T-helper 2 cell treated with Interferon-gamma antibody and Interleukin-4, amounts not matched to agents 100 ng/mL and 5 ng/mL, for 36 hours (primary cell): ENCODE data around the gene LTBP2. TPM values are rescaled to one million over a fixed set of nuclear protein-coding genes. Genes with fewer than 3 reads are reported as not detected.

ENCODE experiments used
- intact Hi-C: fragments of 100-400 bp; cut with micrococcal nuclease; formaldehyde crosslinking; loops from one replicate; pipeline ENCODE4 v1.15.1; 2023
- total RNA-seq: library from RNA; stranded (reverse); gene quantifications from 2 replicates; pipeline ENCODE4 v1.2.3, GENCODE V29; 2022

The LTBP2 gene
- total RNA-seq, 1 donor from 2014 or later, result 0.16 TPM

DNA sequence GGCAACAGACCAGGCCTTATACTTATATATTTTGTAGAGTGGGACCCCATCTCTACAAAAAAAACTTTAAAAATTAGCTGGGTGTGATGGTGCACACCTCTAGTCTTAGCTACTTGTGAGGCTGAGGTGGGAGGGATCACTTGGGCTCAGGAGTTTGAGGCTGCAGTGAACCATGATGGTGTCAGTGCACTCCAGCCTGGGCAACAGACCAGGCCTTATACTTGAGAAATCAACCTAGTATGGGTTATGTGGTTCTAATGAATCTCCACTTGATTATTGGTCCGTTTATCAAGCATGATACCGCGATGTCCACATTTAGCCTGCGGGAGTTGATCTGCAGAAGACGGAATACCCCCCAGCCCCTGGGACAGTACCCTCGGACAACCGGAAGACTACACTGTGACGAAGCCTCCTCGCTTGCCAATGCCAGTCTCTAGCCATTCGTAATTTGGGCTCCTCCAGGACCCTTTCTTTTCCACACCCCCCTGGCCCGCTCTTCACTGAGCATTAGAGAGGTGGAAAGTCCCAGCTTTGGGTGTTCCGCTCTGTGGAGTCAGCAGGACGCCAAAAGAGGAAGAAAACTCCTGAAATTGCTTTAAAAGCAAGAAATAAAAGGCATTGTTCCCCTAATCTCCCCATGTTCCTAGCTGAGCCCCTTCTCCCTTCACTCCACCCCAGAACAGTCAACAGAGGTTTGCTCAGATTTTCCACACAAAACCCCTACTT is 19.4 kb downstream of the LTBP2 start:
- intact Hi-C loops, result no loop called here

DNA sequence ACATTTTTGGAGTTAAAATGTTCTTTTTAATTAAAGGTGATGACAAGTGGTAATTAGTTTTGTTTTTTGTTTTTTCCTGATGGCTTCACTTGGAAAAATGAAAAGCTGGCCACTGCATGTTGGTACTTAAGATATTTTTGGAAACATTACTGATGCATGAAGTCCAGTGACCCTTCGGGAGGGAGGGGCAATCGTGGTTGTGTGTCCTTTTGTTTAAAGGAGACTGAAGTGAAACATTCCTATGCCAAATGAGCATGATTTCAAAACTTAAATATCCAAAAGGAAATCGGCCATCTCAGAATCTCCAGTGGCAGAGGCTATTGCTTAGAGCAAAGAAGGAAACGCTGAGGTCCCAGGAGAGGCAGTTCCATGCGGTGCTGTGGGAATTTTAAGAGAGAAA is 20.1 kb downstream of the LTBP2 start:
- intact Hi-C loops, result no loop called here

DNA sequence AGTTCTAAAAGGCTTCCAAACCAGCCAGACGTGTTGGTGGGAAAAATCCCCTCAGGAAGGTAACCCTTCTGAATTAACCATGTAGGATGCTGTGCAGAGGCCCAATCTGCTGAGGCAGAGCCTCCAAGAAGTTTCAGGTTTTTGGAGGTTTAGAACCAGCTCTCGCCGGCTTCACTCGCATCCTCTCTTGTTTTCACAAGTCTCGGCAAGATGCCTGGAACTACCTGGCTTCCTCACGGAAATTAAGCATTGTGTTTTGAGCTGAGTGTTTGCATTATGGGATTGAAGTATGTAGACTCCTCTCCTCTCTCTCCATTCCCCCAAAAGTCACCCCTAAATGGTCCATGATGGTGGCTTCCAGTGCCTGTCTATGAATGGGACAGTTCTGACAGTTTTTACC is 20.6 kb downstream of the LTBP2 start:
- intact Hi-C loops, result no loop called here

DNA sequence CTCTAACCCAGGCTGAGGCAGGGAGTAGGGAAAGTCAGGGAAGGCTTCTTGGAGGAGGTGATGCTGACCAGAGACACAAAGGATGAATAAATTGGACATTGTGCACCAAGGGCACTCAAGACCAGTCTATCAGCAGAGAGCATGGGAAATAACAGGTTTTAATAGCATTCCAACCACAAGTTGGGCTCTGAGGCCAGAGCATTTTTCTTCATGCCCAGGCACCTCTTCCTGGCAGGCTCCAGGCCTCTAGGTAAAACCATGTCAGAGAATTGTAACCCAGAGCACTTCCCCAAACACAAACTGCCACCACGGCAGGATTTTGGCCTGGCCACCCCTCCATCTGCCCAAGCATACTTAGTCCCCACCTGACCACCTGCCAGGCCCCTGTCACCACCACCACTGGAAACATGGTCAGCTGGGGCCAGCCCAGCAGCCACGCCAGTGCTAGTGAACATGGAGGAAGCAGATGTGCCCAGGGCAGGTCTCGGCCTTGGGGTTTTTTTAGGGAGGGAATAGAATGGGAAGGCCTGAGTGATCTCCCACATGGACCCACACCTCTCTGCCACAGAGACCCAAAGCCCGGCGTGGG is 22.7 kb downstream of the LTBP2 start:
- intact Hi-C loops, result no loop called here

DNA sequence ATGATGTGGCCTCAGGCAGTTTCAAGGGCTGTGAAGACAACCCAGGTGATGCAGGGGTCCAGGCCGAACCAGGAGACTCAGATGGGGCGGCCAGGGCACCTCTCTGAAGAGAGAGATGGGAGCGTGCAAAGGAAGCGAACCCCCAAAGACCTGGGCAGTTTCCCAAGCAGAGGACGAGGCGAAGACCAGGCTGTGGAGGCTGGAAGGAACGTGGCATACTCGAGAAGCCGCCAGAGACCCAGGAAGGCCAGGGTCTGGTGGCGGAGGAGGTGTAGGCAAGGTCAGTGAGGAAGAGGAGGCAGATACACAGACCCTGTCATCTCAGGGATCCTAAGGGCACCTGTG is 24.7 kb downstream of the LTBP2 start:
- intact Hi-C loops, result no loop called here

DNA sequence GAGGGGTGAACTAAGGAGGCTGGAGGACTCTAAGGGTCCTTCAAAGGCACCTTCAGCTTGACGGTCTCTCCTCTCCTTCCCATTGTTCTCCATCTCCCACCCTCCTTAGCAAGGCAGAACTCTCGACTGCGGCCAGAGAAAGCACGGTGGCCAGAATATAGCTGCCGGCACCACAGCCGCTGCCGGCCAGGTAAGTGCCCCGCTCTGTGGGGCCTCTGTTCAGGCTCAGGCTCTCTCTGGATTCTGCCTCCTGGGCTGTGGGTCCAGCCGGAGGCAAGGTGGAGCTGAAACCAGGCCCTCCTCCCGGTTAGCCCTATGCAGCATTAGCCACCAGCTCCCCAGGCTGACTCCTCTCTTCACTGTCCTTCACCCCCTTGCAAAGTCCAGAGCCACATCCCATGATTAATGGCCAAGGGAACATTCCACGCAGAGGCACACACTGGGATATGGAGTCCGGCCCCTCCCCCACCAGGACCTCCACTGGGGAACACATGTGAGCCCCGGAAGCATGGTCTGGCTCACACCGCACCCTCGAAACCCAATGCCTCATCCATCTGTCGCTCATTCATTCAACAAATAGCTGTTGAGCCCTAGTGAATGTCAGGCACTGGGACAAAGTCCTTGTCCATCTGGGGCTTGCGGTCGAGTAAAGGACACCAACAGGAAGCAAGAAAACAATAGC is 25.2 kb downstream of the LTBP2 start:
- intact Hi-C loops, result no loop called here

DNA sequence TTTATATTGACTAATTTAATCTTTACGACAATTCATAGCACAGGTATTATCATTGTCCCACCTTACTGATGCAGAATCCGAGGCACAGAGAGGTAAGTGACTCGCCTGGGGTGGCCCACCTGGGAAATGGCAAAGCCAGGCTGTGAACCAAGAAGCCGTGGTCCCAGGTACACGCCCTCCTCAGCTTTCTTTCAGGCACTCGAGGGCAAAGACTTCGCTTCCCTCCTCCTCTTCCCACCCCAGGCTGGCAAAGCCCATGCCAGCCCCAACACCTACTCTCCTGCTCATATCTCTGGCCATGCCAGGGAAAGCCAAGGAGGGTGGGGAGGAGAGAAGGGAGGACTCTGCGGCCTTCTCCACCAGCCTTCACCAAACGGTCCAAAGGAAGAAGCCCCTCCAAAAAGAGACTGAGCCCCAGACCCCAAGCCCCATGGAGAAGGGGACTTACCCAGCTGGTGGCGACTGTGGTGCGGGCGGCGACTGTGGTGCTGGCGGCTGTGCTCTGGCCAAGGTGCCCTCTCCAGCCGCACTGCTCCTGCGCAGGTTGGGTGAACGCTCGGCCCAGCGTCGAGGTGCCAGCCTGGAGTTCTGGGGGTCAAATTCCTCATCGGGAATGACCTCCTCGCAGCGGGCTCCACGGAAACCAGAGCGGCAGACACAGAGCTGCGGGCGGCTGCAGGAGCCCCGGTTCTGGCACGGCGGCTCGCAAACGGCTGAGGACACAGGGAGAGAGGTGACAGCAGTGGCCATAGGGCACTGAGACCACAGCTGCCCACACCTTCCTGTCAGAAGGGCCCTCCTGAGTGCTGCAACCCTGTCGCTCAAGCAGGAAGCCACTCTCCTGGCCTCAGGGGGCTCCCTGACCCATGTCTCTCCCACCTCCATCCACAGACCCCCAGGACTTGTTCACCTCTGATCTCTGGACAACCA is 26.4 kb downstream of the LTBP2 start:
- intact Hi-C loops, result no loop called here

DNA sequence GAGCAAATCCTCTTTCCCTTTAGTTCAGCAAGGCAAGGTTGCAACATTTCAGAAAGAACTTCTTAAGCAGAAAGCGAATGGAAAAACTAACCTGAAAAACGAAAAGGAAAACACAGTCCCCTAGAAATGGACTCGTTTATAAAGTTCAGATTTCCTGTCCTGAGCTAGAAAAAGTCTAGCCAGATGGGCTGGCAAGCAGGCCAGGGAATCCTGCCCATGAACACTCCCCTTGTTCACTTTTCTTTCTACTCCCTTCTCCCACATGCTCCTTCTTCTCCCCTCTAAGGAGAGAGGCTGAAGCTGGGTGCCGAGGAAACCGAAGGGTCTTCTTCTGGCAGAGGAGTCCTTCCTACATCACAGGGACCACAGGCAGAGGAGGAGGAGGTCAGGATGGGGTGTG is 27.1 kb downstream of the LTBP2 start:
- intact Hi-C loops, result no loop called here

DNA sequence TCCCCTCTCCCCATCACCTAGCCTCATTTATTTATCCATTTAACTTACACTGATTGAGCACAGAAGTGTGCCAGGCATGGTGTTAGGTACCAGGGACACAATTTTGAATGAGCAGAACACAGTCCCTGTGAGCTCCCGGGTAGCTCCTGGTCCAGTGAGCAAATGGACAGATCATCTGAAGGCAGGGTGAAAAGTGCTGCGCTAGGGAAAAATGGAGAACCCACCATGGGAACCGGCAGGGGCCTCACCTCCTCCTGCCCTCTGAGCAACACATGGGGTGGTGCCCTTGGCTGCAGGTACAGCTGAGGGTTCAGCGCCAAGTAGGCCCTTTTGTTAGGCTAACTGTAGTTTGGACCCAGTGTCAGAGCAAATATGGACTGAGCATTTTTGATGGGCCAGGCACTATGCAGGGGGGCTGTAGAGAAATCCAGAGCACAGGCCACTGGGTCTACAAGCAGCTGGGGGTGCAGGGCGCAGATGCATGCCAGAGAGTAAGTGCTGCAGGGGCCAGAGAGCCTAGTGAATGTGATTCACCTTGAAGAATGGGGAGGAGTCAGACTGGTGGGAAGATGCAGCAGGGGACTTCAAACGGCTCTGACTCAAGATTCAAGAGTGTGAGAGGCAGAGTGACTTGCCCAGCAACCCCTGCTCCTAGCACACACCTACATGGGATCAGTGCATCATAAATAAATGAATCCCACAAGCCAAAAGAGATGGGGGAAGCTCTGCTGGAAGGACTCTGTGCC is 28.2 kb downstream of the LTBP2 start:
- intact Hi-C loops, result no loop called here

DNA sequence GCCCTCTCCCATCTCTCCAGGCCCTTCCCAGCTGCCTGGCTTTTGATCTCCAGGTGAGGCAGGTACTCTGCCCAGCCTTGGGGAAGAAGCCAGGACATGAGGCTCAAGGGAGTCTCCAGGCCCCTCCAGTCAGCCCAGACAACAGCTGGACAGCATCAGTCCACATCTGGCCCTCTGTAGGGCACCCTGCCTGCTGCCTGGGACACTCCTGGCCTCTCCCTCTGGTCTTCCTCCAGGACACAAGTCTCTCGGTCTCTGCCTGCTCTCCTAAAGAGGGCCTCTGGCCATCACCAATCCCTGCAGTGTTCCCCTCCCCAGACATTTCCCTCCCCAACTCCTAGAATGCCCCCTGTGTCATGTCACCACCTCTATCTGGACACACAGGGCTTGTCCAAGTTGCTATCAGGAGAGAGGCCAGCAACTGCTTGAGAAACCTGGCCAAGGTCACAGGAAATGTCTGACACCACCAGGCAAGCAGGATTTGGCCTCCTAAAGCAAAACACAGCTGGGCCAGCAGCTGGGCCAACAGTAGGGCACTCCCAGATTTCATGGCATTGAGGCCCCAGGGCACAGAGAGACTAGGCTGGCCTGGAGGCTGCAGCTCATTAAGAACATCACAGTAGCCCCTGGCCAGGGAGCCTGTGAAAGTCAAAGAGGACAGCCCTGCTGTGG is 29.0 kb downstream of the LTBP2 start:
- intact Hi-C loops, result no loop called here

DNA sequence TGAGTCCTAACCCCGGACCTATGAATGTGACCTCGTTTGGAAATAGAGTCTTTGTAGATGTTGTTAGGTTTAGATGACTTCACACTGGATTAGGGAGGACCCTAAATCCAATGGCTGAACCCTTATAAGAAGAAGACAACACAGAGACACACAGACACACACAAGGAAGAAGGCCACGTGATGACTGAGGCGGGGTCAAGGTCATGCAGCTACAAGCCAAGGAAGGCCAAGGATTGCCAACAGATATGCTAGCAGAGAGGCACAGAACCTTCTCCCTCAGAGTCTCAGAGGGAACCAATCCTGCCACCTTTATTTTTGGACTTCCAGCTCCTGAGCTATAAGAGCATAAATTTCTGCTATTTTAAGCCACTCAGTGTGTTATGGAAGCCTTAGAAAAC is 31.8 kb downstream of the LTBP2 start:
- intact Hi-C loops, result no loop called here

DNA sequence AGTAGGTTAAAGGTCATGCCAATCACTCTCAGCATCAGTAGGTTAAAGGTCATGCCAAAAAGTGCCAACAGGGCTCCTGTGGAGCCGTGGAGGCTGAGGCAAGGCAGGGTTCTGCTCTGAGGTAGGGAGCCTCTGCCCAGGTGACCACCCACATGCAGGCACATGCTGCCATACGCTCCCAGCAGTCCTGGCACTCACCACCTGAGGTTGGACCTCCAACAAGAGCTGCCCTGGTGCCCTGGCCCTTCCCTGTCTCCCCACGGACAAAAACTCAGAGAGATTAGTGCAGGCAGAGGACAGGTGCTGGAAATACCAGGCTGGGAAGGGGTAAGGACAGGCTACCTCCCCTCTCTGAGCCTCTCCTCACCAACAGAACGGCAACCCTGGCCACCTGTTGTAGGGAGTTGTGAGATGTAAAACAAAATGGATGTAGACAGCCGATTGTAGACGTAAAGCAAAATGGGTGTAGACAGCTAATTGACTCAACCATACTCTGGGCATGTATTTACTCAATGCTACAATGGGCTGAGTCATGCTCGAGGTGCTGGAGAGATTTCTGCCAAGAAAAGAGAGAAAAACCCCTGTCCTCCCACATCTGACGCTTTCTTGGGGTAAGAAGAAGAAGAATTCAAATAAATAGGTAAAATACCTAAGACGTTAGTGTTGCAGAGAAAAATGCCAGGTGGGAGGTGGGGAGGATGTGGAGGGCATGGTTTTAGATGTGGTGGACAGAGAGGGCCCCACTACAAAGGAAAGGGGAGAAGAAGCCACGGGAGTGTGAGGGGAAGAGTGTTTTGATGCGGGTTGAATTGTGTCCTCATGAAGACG is 32.4 kb downstream of the LTBP2 start:
- intact Hi-C loops, result no loop called here

DNA sequence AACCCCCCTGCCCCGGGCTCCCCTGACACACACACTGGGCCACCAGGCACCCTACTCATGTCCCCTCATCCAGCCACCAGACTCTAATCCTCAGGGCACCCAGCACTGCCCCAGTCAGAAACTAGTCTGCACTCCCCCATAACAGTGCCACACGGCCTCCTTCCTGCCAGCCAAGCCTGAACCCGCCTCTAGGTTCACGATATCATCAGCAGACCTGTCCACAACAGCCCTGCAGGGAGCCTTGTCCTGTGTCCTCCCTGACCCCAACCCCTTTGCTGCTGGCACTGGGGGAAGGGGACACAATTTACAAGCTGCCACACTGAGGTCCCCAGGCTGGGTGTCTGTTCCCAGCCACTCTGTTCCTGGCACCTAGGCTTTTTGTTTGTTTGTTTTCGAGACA is 33.6 kb downstream of the LTBP2 start:
- intact Hi-C loops, result no loop called here

DNA sequence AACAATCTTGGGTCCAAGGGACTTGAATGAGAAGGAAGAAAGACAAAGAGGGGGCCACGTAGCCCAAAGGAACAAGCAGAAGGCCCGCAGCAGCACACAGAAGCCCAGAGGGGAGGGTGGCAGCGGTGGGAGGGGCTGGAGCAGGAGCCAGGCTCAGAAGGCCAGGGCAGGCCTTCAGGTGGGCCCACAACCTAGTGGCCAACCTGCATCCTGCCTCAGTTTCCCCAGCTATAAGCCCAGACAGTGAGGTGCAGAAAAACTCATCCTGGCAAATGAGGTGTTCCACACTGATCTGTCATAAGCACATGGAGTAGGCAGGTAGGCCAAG is 34.1 kb downstream of the LTBP2 start:
- intact Hi-C loops, result no loop called here

DNA sequence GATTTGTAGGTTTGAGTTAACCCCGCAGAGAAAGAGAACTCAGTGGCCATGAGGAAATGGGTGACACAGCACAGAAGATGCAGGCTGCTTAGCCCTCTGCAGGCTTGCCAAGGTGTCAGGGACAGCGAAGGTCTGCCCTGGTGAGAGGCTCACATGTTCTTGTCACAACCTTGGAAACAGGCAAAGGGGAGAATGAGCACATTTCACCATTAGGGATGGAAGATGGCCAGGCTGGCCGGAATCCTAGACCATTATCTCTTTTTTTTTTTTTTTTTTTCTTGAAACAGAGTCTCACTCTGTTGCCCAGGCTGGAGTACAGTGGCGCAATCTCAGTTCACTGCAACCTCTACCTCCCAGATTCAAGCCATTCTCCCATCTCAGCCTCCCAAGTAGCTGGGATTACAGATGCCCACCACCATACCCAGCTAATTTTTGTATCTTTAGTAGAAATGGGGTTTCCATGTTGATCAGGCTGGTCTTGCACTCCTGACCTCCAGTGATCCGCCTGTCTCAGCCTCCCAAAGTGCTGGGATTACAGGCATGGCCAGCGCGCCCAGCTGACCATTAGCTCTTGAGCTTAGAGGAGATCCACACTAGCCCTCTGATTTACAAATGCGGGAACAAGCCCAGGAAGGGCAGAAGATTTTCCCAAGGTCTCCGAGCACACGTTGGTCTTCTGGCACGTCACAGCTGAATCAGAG is 34.6 kb downstream of the LTBP2 start:
- intact Hi-C loops, result no loop called here

DNA sequence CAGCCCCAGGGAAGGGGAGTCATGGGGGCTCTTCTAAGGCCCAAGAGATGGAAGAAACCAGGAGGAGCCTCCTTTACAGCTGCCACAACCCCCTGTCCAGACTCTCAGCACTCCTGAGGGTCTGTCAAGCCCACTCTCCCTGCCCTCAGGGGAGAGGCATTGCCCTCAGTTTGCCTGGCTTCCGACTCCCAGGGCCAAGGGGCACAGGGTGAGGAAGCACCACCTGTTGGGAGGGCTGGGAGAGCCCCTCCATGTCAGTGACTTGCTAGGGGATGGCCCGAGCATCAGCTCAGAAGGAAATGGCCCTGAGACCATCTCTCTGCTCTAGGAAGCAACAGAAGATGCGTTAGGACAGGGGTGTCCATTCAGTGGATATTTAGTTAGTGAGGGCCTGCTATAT is 36.1 kb downstream of the LTBP2 start:
- intact Hi-C loops, result no loop called here

DNA sequence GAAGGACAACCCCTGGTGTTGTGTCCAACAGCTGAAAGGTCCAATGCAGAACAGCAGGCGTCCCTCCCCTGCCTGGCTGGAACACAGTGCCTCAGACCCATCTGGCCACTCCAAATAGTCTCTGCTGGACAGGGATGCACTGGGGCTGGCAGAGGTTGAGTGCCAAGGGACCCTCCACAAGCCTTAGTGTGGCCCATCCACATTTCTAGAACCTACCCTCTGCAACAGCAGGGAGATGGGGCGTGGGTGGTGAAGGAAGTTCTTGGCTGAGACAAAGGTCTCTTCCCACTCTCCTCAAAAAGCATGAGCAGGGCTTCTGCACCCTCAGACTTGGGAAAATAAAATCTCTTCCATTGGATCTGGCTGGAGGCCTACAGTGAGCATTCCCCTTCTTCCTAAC is 36.5 kb downstream of the LTBP2 start:
- intact Hi-C loops, result no loop called here

DNA sequence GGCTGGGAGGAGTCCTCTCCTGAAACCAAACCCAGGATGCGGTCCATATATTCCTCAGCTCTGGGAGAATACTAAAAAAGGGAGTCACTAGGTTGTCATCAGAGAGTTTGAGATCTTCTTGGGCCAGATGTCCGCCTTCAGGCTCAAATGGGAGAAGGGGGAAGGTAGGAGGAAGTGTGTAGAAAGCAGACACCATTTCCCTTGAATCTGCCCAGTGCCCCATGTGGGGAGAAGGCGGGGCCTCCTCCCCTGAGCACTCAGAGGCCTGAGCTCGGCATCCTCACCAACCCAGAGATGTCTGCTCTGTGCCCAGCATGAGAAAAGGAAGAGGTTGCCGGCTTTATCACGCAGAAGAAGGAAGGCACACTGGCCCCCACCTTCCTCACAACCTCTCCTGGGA is 37.3 kb downstream of the LTBP2 start:
- intact Hi-C loops, result no loop called here

DNA sequence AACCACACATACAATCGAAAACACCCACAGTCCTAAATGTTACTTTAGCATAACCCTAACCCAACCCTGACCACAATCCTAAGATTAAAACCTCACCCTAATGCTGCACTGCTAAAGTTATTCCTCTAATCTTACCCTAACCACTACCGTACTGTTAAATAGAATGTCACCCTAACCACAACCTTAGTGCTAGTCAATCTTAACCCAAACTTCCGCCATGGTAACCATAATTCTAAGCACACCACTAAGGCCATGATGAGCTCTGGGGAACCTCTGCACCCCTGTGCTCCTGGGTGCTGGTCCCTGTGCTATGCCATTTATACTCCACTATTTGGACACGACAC is 38.0 kb downstream of the LTBP2 start:
- intact Hi-C loops, result no loop called here
